Left kidney (tissue), 2 donors: Measurements from ENCODE around the gene CELF2. TPM values are rescaled to one million over a fixed set of nuclear protein-coding genes. Genes with fewer than 3 reads are reported as not detected.

Experiments
- DNase-seq: peaks from one replicate; pipeline ENCODE4 v3.0.0-alpha.2; 2013
- polyA plus RNA-seq: library from polyadenylated mRNA; unstranded; fragments of 120-200 nt; gene quantifications from one replicate; pipeline ENCODE4 v1.2.1, GENCODE V29; 2013; ENCODE audit not compliant: insufficient read length

The CELF2 gene
- polyA plus RNA-seq, 1 donor, result 12.5 TPM

DNA sequence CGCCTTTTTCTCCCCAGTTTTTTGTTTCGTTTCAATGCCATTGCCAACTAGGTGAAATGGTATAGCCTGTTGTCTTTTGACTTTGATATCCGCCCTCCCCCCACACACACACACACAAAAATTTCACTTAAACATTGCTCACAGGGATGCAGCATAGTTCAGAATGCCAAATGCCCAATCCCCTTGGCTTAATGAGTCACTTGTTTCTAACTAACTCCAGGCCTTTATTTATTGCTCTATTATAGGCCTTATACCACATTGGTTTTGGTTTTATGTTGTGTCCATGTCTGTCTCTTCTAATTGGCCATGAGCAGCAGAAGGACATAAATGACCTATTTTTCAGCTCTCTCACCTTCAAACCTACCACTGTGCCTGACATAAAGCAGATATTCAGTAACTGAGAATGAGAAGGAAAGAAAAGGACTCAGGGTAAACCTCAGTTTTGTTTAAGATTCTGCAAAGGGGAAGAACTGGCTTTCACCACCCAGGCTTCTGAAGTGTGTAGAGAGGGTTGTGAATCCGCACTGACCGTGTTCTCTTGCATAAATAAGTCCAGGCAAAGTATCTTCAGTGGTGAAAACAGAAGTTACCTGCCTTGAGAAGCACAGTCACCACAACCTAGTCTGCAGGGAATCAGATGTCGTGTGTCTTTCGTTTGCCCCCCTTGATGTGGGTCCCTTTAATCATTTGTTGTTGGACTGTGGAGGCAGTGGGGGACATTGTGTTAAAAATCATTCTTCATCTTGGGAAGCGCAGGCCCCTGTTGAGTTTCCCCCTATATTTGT is 139.8 kb downstream of the CELF2 start:
- no peak for DNase-seq

DNA sequence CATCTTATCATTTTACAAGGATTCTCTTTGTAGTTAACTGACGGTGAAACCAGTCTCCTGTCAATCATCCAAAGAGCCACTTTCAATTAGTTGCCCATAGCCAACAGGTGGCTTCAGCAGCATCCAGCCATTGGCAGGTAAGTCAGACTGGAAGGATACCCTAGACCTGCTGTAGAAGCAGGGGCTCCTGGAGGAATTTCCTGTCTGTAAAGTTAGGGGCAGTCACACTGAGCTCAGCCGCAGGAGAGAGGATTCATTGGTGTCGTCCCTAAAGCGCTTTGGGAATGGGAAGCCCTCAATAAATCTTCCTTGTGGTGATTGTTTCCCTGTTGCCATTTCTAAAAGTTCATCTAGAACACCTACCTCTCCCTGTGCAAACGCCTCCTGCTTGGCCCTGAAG is 140.4 kb downstream of the CELF2 start:
- DNase-seq, result no peak

DNA sequence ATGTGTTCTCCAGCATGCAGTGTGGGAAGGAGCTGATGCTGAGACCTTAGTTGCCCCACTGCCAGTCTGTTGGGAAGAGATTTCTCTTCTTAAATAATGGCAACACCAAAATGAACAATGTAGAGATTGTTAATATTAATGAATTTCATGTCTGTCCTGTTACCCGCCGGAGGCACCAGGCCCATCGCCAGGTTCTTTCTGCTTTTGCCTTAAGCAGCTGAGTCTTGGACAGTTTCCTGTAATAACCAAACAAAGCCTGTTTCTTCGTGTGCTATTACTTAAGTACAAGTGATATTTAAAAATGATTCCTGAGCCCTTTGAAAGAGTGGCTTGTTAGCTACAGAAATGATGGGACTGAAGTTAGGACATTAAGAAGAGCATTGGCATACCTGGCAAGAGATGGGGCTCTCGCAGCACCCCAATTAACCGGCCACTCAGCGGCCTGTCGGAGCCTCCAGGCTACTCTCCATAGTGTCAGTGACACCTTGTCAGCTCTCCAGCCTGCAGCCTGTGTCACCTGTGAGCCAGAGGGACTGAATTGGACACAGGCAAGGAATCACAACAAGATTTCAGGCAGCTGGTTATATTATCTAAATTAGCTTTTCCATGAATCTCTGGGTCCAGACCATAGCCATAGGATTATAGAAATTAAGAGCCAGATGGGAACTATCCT is 142.0 kb downstream of the CELF2 start:
- no peak for DNase-seq

DNA sequence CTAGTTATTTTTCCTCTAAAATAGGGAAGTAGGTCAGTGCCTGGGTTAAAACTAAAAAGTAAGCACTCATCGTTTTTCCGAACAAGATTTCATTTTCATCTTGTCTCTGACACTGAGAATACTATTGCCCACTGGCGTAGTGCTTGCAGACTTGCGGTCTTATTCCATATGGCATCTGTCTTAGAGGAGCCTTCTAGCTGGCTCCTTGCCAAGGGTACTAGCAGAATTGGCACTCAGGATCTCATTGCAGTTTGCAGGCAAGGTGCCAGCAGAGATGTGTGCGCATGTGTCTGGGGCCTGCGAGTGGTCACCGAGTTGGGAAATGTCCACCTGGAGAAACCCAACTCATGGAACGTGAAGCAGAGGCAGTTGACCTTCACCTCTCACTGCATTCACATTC is 143.4 kb downstream of the CELF2 start:
- no peak for DNase-seq

DNA sequence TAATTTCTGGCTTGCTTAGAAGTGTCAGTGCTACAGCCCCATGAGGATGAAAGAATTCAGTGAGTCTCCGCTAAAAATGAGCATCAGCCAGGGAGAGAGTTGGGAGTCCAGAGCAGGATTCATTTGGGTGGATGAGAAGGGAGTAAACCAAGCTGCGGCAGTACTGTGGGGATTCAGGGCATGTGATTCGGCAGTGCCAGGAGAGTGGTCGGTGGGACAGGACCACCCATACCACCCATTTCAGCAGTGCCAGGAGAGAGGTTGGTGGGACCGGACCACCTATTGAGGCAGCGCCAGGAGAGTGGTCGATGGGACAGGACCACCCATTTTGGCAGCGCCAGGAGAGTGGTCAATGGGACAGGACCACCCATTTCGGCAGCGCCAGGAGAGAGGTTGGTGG is 144.2 kb downstream of the CELF2 start:
- DNase-seq, result no peak

DNA sequence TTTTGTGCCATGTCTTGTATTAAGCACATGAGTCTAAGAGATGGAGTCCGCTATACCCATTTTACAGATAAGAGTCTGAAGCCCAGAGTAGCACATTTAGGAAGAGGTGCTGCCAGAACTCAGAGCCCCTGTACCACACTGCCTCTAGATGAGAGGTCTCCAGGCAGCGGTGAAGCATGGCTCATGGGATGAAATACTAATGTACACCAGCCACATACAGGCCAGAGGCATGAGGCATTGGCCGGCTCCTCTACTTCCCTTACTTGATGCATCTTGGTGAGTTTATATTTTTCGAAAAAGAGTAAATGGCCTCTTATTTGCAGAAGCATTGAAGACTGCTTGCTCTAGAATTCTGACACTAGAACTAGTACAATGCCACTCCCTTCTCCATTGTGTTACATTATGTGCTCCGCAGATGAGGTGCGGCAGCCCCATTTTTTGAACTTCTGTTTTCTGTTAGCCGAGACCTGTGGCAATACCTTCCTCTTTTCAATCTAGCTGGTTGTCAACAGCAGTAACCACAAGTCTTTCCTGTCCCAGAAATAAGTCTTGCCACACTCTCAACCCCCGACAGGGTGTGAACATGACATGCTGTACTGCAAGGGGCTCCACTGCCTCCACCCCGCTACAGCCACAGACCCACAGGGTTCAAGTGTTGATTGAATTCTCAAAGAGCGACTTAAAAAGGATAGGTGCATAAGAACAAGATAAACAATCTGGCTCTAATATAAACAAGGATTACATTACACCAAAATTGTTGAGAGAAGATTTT is 145.3 kb downstream of the CELF2 start:
- no peak for DNase-seq

DNA sequence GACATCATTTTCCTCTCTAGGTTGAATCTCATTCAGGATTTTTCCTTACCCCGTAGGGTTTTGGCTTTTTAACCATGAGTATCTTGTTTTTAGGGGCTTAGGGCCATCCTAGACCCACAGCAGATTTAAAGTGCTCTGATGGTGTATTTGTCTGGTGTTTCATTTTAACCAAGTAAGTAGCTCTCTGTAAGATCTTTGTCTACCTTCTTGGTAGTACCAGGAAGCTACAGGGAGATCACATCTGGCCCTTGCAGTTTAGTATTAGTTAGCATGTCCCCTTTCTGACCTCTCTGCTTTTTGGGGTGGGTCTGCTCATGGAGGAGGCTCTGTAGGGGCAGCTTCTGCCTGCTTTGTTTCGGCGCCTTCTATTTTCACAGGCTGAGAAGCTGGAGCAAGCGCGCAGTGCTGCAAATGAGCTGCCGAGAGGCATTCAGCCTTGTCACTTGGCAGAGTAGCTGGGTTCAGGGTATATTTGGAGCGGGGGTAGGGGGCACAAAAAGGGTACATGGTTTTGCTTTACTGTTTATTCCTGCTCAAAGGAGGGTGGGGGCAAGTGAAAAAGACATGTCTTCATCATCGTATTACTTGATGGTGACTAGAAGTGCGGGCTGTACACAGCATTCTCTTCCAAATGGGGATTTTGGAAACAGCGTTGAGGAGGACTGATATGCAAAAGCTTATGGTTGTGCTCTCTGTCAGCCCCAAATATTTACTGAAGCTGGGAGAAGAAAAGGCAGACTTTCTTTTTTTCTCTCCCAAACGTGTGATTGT is 146.3 kb downstream of the CELF2 start:
- no peak for DNase-seq

DNA sequence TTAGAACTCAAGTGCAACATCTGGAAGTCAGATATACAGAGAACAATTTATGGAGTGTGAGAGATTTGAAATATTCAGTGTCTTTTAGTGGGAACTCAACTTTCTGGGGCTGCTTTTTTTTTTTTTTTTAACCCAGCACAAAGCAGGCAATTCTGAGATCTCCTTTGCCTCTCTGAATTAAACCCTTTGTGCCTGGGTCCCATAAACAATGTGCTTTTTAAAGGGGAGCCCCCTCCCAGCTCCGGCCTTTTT is 146.8 kb downstream of the CELF2 start:
- DNase-seq, result no peak

DNA sequence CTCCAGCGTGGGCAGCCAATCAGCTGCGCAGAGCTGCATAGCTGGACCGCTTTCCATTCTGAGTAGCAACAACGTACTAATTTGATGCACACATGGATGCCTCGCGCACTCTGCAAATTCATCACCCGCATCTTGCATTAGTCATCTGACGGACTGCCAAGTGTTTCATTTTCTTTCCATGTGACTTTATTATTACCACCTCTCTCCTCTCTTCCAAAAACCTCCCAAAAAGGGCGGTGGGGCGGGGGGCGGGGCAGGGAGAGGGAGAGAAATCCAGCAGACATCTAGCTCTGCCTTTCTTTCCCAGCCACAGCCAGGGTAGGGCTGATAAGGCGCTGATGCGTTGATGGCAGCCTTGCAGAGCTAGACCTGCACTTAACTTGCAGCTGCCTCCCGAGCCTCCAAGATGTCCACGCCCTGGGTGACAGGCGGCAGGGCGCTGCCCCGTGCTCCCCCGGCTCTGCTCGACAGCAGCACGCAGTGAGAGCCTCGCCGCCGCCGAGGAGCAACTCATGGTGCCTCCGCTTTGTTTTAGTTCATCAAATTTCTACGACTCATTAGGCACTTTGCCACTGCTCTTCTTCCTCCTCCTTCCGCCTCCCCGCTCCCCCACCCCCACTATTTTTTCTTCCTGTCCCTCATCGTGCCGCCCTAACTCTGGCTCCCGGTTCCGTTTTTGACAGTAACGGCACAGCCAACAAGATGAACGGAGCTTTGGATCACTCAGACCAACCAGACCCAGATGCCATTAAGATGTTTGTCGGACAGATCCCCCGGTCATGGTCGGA is 147.3 kb downstream of the CELF2 start:
- no peak for DNase-seq

DNA sequence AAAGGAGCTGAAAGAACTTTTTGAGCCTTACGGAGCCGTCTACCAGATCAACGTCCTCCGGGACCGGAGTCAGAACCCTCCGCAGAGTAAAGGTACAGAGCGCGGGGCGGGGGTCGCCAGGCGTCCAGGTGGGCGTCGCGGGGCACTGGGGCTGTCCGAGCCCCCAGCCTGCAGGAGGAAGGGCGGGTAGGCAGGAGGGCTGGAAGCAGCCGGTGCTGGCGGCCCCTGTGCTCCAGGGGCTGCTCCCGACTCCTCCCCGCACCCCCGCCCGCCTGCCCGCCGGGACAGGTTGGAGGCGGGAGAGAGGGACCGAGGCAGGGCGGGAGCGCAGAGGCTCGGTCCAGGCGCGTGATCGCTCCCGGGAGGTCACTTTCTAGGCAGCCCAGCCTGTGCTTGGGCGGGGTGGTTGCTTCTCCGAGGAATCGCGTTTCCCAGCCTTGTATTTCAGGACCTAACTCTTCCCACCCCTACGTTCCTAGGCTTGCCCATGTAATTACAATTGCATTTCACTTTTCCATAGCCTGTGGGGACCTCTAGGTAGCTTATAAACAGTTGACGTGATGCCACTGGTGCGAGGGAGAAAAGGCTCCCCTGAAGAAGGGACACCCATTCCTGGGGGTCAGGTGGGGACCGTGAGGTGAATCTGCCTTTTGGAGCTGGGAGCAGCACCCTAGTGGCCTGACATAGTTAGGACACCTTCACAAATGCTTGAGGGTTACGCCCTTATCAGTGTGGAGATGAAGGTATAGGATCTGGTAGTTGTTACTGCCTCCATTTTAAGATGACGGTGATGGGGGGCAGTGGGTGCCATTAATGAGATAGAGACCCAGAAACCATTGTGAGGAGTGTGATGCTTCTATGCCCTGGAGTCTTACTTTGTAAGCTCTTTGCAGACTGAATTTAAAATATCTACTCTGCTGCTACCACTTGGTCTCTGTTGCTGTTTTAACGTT is 148.2 kb downstream of the CELF2 start:
- DNase-seq, result no peak

DNA sequence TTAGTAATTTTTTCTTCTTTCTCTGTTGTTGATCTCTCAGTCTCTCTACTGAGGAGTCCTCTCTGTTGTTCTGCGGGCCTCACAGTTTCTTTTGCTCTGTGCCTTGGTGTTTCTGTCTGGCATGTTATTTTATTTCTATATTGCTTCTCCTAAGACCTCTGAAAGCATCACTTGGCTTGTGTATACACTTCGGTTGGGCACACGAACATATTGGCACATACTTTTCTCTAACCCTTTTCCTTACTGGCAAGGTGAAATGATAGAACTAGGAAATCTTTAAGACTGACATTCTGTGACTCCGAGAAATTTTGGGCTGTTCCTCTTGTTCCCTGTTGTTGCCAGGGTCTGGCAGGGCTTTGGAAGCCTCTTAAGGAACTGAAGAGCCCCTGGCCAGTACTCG is 148.9 kb downstream of the CELF2 start:
- DNase-seq, result no peak

DNA sequence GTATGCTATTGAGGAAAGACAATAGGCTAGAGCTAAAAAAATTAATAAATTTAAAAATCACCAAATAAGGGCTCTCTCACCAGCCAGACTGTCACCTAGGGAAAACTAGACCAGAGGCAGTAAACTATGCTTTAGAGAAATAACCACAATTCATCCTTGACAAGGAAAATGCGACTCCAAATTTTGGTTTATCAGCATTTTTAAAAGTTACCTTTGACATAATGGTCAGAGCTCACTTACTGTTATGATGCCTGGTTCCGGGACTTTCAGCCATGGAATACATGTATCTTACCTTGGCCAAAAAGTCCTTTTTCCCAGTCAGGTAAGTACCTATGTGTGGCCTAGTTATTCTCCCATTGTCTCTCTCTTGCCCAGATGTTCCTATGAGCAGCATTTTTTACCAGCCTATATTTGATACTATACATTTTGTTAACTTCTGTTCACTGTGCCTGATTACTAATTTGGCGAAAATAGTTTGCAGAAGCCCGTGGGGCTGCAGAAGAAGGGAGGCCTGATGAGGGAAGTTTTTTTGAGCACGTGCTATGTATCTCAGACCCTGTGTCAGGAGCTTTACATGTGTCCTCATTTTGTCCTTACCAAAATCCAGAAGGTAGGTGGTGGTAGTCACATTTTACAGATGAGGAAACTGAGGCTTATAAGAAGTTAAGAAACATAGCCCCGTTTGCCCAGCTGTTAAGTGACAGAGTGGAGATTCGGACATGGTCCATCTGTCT is 149.7 kb downstream of the CELF2 start:
- DNase-seq, result no peak

DNA sequence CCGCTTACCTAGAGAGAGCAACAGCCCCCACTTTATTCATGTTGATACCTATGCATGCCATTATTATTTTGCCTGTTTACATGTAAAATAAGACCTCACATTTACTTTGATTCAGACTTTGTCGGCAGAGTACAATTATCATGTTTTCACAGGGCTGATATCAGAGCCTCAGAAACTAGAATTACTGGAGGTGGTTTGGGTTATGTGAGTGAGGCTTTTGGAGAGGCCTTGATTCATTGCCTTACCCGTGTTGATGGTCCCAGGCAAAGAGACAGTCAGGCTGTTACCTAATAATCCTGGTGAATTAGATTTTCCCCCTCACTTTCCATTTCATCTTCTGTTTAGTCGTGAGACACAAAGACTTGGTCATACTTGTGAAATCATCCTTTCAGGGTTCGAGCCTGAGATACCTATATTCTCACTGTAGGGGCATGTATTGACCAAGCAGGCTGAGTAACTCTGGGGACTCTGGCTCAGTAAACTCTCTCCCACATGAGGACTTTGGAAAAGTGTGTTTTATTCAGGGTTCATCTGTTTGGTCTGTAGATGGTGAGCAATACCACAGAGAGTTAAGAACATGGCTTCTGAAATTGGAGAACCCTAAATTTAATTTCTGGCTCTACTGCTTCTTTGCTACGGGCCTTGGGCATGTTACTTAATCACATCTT is 150.9 kb downstream of the CELF2 start:
- DNase-seq, result no peak

DNA sequence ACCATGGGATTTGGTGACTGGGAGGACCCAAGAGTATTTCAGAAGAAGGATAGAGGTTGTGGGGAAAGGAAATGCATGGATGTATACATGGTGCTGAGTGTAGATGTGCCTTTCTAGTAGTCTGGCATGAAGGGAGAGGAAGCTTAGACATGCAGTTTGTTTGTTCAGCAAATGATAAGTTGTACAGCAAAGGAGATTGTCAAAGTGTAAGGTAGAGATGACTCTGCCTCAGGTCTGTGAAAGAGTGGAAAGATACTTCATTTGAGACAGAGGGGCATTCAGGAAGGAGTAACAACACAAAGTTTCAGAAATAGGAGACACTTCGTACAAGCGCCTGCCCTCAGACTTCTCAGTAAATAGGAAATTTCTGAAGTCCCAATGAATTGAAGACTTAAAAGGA is 152.3 kb downstream of the CELF2 start:
- DNase-seq, result no peak

DNA sequence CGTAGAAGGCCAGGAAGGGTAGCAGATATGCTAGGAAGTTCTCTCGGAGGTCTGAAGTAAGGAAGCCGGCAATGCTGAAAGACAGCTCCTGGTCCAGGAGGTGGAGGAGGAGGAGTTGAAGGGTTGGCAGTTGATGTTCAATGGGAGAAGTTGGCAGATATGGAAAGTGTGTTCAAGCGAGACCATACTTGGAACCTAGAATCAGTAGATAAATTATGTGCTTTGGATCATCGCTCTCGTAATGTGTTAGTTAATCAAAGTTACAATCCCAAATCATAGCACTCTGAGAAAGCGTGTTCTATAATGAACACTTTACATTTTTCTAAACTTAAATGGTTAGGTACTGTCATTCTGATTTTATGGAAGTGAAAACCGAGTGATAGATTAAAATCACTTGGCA is 152.9 kb downstream of the CELF2 start:
- no peak for DNase-seq

DNA sequence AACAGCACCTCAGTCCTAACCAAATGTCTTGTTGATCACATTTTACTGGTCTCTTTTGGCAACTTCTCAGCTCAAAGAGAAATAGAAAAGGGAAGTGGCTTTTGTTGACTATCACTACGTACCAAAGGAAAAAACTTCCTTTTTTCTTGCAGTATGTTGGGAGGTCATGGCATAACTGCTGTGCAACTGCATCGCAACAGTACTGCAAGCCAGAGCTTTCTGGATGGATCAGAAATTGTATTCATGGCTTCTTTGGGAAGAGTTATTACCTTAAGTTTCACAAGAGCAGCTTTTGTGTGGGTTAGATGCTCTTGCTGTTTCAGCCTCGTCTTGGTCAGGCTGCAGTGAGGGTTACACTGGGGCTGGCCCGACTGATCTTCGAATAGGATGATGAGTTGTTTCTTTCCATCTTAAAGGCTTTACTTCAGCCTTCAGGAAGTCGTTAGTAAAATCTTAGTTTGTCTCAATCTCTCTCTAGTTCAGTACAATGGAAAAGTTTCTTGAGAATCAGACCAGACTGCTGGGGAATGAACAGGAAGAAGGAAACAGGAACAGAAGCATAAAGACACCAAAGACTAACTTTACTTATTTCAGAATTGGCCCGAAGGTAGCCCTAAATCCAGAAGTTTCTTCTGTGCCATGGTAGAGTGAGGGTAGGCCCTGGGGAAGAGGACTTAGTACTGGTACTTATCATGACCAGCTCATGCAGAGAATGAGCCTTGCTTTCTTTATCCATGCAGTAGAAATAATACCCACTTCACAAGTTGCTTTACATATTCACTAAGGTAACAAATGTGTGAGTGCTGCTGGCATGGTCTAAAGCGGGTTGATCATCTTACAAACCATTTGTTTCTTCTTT is 153.6 kb downstream of the CELF2 start:
- DNase-seq, result no peak

DNA sequence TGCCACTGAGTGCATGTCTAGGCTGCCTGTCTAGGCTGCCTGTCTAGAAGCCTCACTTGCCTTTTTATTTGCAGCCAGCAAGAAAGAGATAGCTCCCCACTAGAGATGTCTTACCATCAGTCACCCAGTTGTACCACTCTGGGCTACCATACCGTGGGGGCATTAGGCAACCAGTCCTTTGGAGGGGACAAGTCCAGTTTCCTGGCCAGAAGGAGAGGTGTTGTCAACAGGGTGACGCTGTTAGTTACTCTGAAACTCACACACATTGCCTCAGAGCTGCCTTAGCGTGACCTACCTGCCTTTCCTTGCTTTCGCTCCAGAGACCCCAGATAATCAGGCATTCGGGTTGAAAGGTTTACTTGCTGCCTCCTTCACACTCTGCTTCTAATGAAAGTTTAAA is 155.4 kb downstream of the CELF2 start:
- no peak for DNase-seq

DNA sequence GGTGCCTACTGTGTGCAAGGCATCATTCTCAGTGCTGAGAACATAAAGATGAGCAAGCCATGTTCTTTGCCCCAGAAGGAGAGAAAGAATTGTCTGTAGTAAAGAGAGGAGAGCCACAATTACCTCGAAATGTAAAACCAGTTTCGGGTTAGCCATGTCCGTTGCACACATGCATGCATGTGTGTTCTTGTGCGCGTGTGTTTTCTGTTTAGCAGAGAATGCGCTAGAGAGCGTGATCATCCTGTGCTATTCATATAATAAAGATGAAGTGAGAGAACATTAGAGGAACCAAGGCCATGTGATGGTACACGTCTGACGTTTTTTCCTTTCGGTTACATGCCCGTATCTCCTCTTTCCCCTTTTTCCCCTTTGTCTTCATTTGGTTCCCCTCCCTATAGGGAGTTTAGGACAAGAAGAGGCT is 158.2 kb downstream of the CELF2 start:
- DNase-seq, result no peak
